Subcutaneous abdominal adipose tissue (tissue), 5 donors: Measurements from ENCODE around the gene TP73.
"Not testable (repeated sequence)": the region's sequence is repeated elsewhere in the genome, so short reads cannot be mapped to it uniquely, and the experiment has no call there.

Source experiments
- H3K27ac ChIP-seq: one replicate; pipeline ENCODE4 v1.7.0; 2013; ENCODE audit warnings: low read depth, mild to moderate bottlenecking, inconsistent platforms, low read length, moderate library complexity
- H3K27me3 ChIP-seq, 5 donors: one replicate each; pipeline ENCODE4 v1.7.0; 2013; ENCODE audit warnings: low read length in 5 of 5, inconsistent platforms in 1 of 5; ENCODE audit not compliant: control insufficient read depth in 5 of 5, insufficient read depth in 4 of 5
- H3K36me3 ChIP-seq, 5 donors: one replicate each; pipeline ENCODE4 v1.7.0; 2013; ENCODE audit warnings: low read length in 5 of 5; ENCODE audit not compliant: control insufficient read depth in 5 of 5, insufficient read depth in 5 of 5
- H3K4me1 ChIP-seq, 5 donors: one replicate each; pipeline ENCODE4 v1.7.0; 2013; ENCODE audit warnings: low read length in 5 of 5, mild to moderate bottlenecking in 3 of 5, moderate library complexity in 1 of 5; ENCODE audit not compliant: control insufficient read depth in 5 of 5, insufficient read depth in 5 of 5
- H3K4me3 ChIP-seq, 5 donors: one replicate each; pipeline ENCODE4 v1.7.0; 2013; ENCODE audit warnings: low read length in 5 of 5, low read depth in 1 of 5
- H3K9ac ChIP-seq, 5 donors: one replicate each; pipeline ENCODE4 v1.7.0; 2013; ENCODE audit warnings: low read length in 5 of 5, mild to moderate bottlenecking in 4 of 5, moderate library complexity in 3 of 5
- H3K9me3 ChIP-seq, 5 donors: one replicate each; pipeline ENCODE4 v1.7.0; 2013; ENCODE audit warnings: low read length in 5 of 5; ENCODE audit not compliant: control insufficient read depth in 5 of 5
- donor health status: healthy.
- donor health status: healthy.
- donor health status: healthy.
- donor health status: healthy.
- donor health status: healthy.

Gene TP73

GRCh38 chr1:3746830-3747521 lies 94.7 kb downstream of the TP73 start:
- Histone ChIP-seq H3K9me3 (no peaks in the 10 kb centered on the region), H3K4me3 (peak overlapping the region; percentile 70 to 75 (median 72)), H3K27ac (peak overlapping the region; percentile 41), H3K4me1 (peaks cover 2 to 34% (median 27%) of the 10 kb centered on the region in 5 donors), H3K36me3 (peaks cover 0 to 18% (median 13%) of the 10 kb centered on the region in 5 donors), H3K9ac (peak overlapping the region in 4 of 5 donors; percentile 79 to 86 (median 82)), H3K27me3 (peaks cover 0 to 6% (median 0%) of the 10 kb centered on the region in 5 donors)

GRCh38 chr1:3747522-3747848 lies 95.2 kb downstream of the TP73 start:
- Histone ChIP-seq H3K9ac (peak overlapping the region in 3 of 5 donors; percentile 79 to 86 (median 80)), H3K27ac (no peak overlapping the region), H3K27me3 (peaks cover 0 to 10% (median 4%) of the 10 kb centered on the region in 5 donors), H3K36me3 (peaks cover 0 to 13% (median 8%) of the 10 kb centered on the region in 5 donors), H3K4me3 (peak overlapping the region; percentile 70 to 75 (median 72)), H3K4me1 (peaks cover 2 to 34% (median 27%) of the 10 kb centered on the region in 5 donors), H3K9me3 (no peaks in the 10 kb centered on the region)

GRCh38 chr1:3747903-3748302 lies 95.6 kb downstream of the TP73 start:
- H3K27ac ChIP-seq = no peak overlapping the region
- H3K36me3 ChIP-seq = peaks cover 0 to 8% (median 4%) of the 10 kb centered on the region in 5 donors
- no peak overlapping the region for H3K9ac ChIP-seq
- peak overlapping the region; percentile 70 to 75 (median 72) for H3K4me3 ChIP-seq
- H3K9me3 ChIP-seq = no peaks in the 10 kb centered on the region
- peaks cover 0 to 14% (median 8%) of the 10 kb centered on the region in 5 donors for H3K27me3 ChIP-seq
- H3K4me1 ChIP-seq = peaks cover 2 to 34% (median 27%) of the 10 kb centered on the region in 5 donors

- Histone ChIP-seq H3K4me1 (peaks cover 2 to 34% (median 27%) of the 10 kb centered on the region in 5 donors), H3K27me3 (peaks cover under 1 to 15% (median 8%) of the 10 kb centered on the region in 5 donors)
- not testable (repeated sequence) for H3K9ac ChIP-seq, H3K9me3 ChIP-seq, H3K36me3 ChIP-seq, H3K27ac ChIP-seq, H3K4me3 ChIP-seq
Measured at GRCh38 chr1:3748316-3748900, 96.1 kb downstream of the TP73 start.

- peaks cover 8 to 19% (median 15%) of the 10 kb centered on the region in 5 donors for H3K27me3 ChIP-seq
- H3K9me3 ChIP-seq = no peaks in the 10 kb centered on the region
- no peak overlapping the region for H3K4me3 ChIP-seq
- no peak overlapping the region for H3K27ac ChIP-seq
- no peak overlapping the region for H3K9ac ChIP-seq
- H3K36me3 ChIP-seq = peaks cover 0 to 2% (median 0%) of the 10 kb centered on the region in 5 donors
- H3K4me1 ChIP-seq = peaks cover 2 to 32% (median 27%) of the 10 kb centered on the region in 5 donors
Measured at GRCh38 chr1:3749512-3749911, 97.2 kb downstream of the TP73 start.

- H3K9me3 ChIP-seq = no peaks in the 10 kb centered on the region
- no peak overlapping the region for H3K9ac ChIP-seq
- H3K27me3 ChIP-seq = peaks cover 13 to 30% (median 22%) of the 10 kb centered on the region in 5 donors
- H3K4me1 ChIP-seq = peaks cover 2 to 21% (median 18%) of the 10 kb centered on the region in 5 donors
- H3K27ac ChIP-seq = no peak overlapping the region
- H3K36me3 ChIP-seq = no peaks in the 10 kb centered on the region
- no peak overlapping the region for H3K4me3 ChIP-seq
Measured at GRCh38 chr1:3750741-3751140, 98.4 kb downstream of the TP73 start.

GRCh38 chr1:3752400-3752945 lies 100.2 kb downstream of the TP73 start, which contains the start of gene CCDC27:
Gene CCDC27 (plus strand): TSS chr1:3752450. CDS start chr1:3752482, 32 bp downstream.
- Histone ChIP-seq H3K27me3 (peaks cover 14 to 38% (median 27%) of the 10 kb centered on the region in 5 donors), H3K9me3 (no peaks in the 10 kb centered on the region), H3K9ac (no peak within 1 kb of the TSS), H3K4me3 (no peak within 1 kb of the TSS), H3K27ac (no peak within 1 kb of the TSS), H3K4me1 (peaks cover 2 to 7% (median 6%) of the 10 kb centered on the region in 5 donors), H3K36me3 (no peaks in the 10 kb centered on the region)

GRCh38 chr1:3753656-3754454 lies 101.5 kb downstream of the TP73 start:
- Histone ChIP-seq H3K4me3 (no peak overlapping the region), H3K9ac (no peak overlapping the region), H3K27ac (no peak overlapping the region), H3K4me1 (no peaks in the 10 kb centered on the region), H3K9me3 (no peaks in the 10 kb centered on the region), H3K36me3 (no peaks in the 10 kb centered on the region), H3K27me3 (peaks cover 14 to 38% (median 27%) of the 10 kb centered on the region in 5 donors)

GRCh38 chr1:3756394-3756793 lies 104.1 kb downstream of the TP73 start:
- H3K4me1 ChIP-seq = no peaks in the 10 kb centered on the region
- peaks cover 0 to 5% (median 0%) of the 10 kb centered on the region in 5 donors for H3K9me3 ChIP-seq
- no peaks in the 10 kb centered on the region for H3K36me3 ChIP-seq
- H3K9ac ChIP-seq = no peak overlapping the region
- H3K4me3 ChIP-seq = no peak overlapping the region
- no peak overlapping the region for H3K27ac ChIP-seq
- peaks cover 20 to 49% (median 29%) of the 10 kb centered on the region in 5 donors for H3K27me3 ChIP-seq
